Endothelial cell of umbilical vein (primary cell): Measurements from ENCODE around the gene ELF4. TPM values are rescaled to one million over a fixed set of nuclear protein-coding genes. Genes with fewer than 3 reads are reported as not detected.

Source experiments
- BruUV-seq: library from RNA; stranded (reverse); fragments of 400-500 nt; replicated peaks from 2 replicates; lab custom pipeline; 2021; lab: Mats Ljungman, UMichigan
- CTCF ChIA-PET: fragments of 300-600, 350-600 bp; sonication (Branson Sonifier 250); formaldehyde crosslinking; loops from one replicate; lab custom pipeline; 2021; ENCODE audit warnings: antibody characterized with exemption, inconsistent platforms; lab: Charles Lee
- POLR2A ChIA-PET: fragments of 300-600, 350-600 bp; sonication (Branson Sonifier 250); formaldehyde crosslinking; loops from one replicate; lab custom pipeline; 2021; ENCODE audit warnings: antibody characterized with exemption, inconsistent platforms; lab: Charles Lee
- DNase-seq: peaks from one replicate; pipeline ENCODE4 v3.0.0-alpha.2; 2011; ENCODE audit warnings: low read depth, low spot score
- FAIRE-seq: peaks from 2 replicates; lab custom pipeline; 2011; peaks lifted over from hg19 to GRCh38; lab: Jason Lieb, UNC
- H2AFZ ChIP-seq: 2 replicates; pipeline ENCODE4 v1.6.0; 2012; ENCODE audit warnings: low read depth, low read length, control low read depth, inconsistent platforms
- H3K27ac ChIP-seq: 2 replicates; pipeline ENCODE4 v1.5.1; 2011; ENCODE audit warnings: low read depth, mild to moderate bottlenecking, control low read depth, low read length, moderate library complexity; ENCODE audit not compliant: insufficient read depth
- H3K27me3 ChIP-seq, 2 experiments: 2 replicates each; pipeline versions ENCODE4 v1.6.0 to v1.6.1; 2011; ENCODE audit warnings: low read length in 2 of 2, mixed read lengths in 1 of 2; ENCODE audit not compliant: control insufficient read depth in 2 of 2, insufficient read depth in 2 of 2
- H3K36me3 ChIP-seq, 2 experiments: 2 replicates in 1 of 2; 3 replicates in 1 of 2; pipeline ENCODE4 v1.5.1; 2011; ENCODE audit warnings: low read length in 2 of 2, mild to moderate bottlenecking in 1 of 2, moderate library complexity in 1 of 2; ENCODE audit not compliant: control insufficient read depth in 2 of 2, insufficient read depth in 2 of 2; ENCODE audit errors: extremely low read depth in 1 of 2
- H3K4me1 ChIP-seq: 3 replicates; pipeline ENCODE4 v1.5.1; 2011; ENCODE audit warnings: mild to moderate bottlenecking, low read length; ENCODE audit not compliant: control insufficient read depth, insufficient read depth; ENCODE audit errors: extremely low read depth
- H3K4me2 ChIP-seq: 2 replicates; pipeline ENCODE4 v1.6.1; 2011; ENCODE audit warnings: low read length, control low read depth, mixed read lengths; ENCODE audit not compliant: insufficient read depth
- H3K4me3 ChIP-seq, 3 experiments: fragments of 200-600 bp in 1 of 3; sonication (generic), shearing (Covaris generic) in 1 of 3; replicated peaks in 1 of 3; 2 replicates each; pipeline ENCODE4 v1.5.1; 2011 to 2016; ENCODE audit warnings: control low read depth in 3 of 3, low read length in 3 of 3, mild to moderate bottlenecking in 2 of 3, inconsistent platforms in 1 of 3, low read depth in 1 of 3, moderate library complexity in 1 of 3; ENCODE audit not compliant: insufficient read depth in 1 of 3
- H3K79me2 ChIP-seq: 2 replicates; pipeline ENCODE4 v1.6.0; 2012; ENCODE audit warnings: low read length, inconsistent platforms; ENCODE audit not compliant: control insufficient read depth, insufficient read depth
- H3K9ac ChIP-seq: replicated peaks from 2 replicates; pipeline ENCODE3; 2011; ENCODE audit warnings: low read length, control low read depth; ENCODE audit not compliant: insufficient read depth; ENCODE audit errors: extremely low read depth
- H3K9me1 ChIP-seq: replicated peaks from 3 replicates; pipeline ENCODE4 v1.6.0; 2011; ENCODE audit warnings: mild to moderate bottlenecking, low read length; ENCODE audit not compliant: control insufficient read depth, insufficient read depth; ENCODE audit errors: extremely low read depth
- H3K9me3 ChIP-seq: replicated peaks from 2 replicates; pipeline ENCODE4 v1.5.1; 2012; ENCODE audit warnings: low read length, inconsistent platforms; ENCODE audit not compliant: control insufficient read depth, insufficient read depth
- H4K20me1 ChIP-seq: replicated peaks from 2 replicates; pipeline ENCODE3; 2011; ENCODE audit warnings: mild to moderate bottlenecking, low read length; ENCODE audit not compliant: control insufficient read depth, insufficient read depth; ENCODE audit errors: extremely low read depth
- EZH2 ChIP-seq: IDR thresholded peaks from 2 replicates; pipeline ENCODE4 v1.6.1; 2012; ENCODE audit warnings: borderline replicate concordance, low read depth, mild to moderate bottlenecking, moderate library complexity, low read length, inconsistent platforms; ENCODE audit not compliant: severe bottlenecking
- FOS ChIP-seq: IDR thresholded peaks from 2 replicates; pipeline ENCODE4 v1.6.1; 2011; ENCODE audit warnings: mild to moderate bottlenecking, low read length, moderate library complexity, borderline replicate concordance; ENCODE audit not compliant: insufficient read depth
- GATA2 ChIP-seq: IDR thresholded peaks from 2 replicates; pipeline ENCODE4 v1.7.0; 2011; ENCODE audit warnings: low read depth, mild to moderate bottlenecking, moderate library complexity, mixed read lengths, low read length; ENCODE audit not compliant: insufficient read length, insufficient read depth
- JUN ChIP-seq: IDR thresholded peaks from 2 replicates; pipeline ENCODE4 v1.6.1; 2011; ENCODE audit warnings: borderline replicate concordance, low read depth; ENCODE audit not compliant: insufficient read length, insufficient read depth
- MYC ChIP-seq: IDR thresholded peaks from one replicate; pipeline ENCODE4 v1.6.1; 2011; ENCODE audit warnings: mild to moderate bottlenecking, low read depth, low read length
- POLR2A ChIP-seq: IDR thresholded peaks from 2 replicates; pipeline ENCODE4 v1.6.1; 2012; ENCODE audit warnings: low read depth, mild to moderate bottlenecking, control low read depth, low read length
- POLR2AphosphoS5 ChIP-seq: IDR thresholded peaks from 2 replicates; pipeline ENCODE4 v1.6.1; 2012; ENCODE audit warnings: low read depth, mild to moderate bottlenecking, control low read depth, low read length, moderate library complexity; ENCODE audit not compliant: insufficient read depth
- dilution Hi-C: fragments of 300-500 bp; cut with MboI; formaldehyde crosslinking; loops from one replicate; pipeline ENCODE4 v1.15.0; 2019; ENCODE audit warnings: low sequenced_read_pairs; ENCODE audit not compliant: extremely low pct_ligation_motif_present
- intact Hi-C: fragments of 100-400 bp; cut with micrococcal nuclease; formaldehyde crosslinking; loops from one replicate; pipeline ENCODE4 v1.10.0; 2022
- polyA plus RNA-seq, 4 experiments: library from polyadenylated mRNA; depleted of rRNA in 3 of 4; stranded (reverse) in 3 of 4; unstranded in 1 of 4; fragments of >200 nt; gene quantifications; 2 replicates each; pipeline versions ENCODE4 v1.2.1 to v1.2.3, GENCODE V29; 2011 to 2012; ENCODE audit warnings: missing spikeins in 1 of 4
- total RNA-seq: library from RNA; stranded (reverse); gene quantifications from 2 replicates; pipeline ENCODE4 v1.2.3, GENCODE V29; 2021
- TF ChIP-seq, protein P1 (sequence below), 2 donors: IDR thresholded peaks; 1 replicate in 1 of 2; 2 replicates in 1 of 2; pipeline ENCODE4 v1.5.1; 2011; ENCODE audit warnings: low read length in 2 of 2, mild to moderate bottlenecking in 2 of 2, moderate library complexity in 2 of 2, control low read depth in 1 of 2, inconsistent platforms in 1 of 2, low read depth in 1 of 2; ENCODE audit not compliant: insufficient read depth in 1 of 2; ENCODE audit errors: extremely low read depth in 1 of 2
- TF ChIP-seq, protein P2 (sequence below): IDR thresholded peaks from 2 replicates; pipeline ENCODE4 v1.6.1; 2011; ENCODE audit not compliant: insufficient read depth, insufficient read length

Gene ELF4
- total and polyA plus RNA-seq, 2 donors (not counting 3 experiments of a cell fraction or from before 2014, with no cell fraction given) = 31.9 to 33.4 TPM

DNA sequence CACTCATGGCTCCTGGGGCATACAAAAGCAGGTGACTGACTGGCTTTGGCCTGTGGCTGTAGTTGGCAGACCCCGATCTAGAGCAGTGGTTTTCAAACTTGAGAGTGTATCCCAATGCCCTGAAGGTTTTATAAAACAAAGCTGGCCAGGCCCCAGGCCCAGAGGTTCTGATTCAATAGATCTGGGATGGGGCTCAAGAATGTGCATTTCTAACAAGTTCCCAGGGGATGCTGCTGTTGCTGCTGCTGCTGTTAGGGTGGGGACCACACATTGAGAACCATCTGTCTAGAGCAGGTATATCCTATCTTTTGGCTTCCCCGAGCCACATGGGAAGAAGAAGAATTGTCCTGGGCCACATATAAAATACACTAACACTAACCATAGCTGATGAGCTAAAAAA lies 48.0 kb upstream of the ELF4 start:
- Histone ChIP-seq H3K9ac (no peak overlapping the region), H3K9me3 (no peaks in the 10 kb centered on the region), H2AFZ (no peak overlapping the region), H3K79me2 (no peaks in the 10 kb centered on the region), H3K36me3 (no peaks in the 10 kb centered on the region), H3K27me3 (no peaks in the 10 kb centered on the region), H3K4me1 (no peaks in the 10 kb centered on the region), H3K27ac (no peak overlapping the region), H3K9me1 (no peaks in the 10 kb centered on the region), H3K4me2 (no peak overlapping the region), H4K20me1 (no peaks in the 10 kb centered on the region), H3K4me3 (no peak overlapping the region)
- dilution Hi-C loops = no loop called here
- TF ChIP-seq EZH2 (no peak), GATA2 (no peak), JUN (no peak), FOS (no peak), POLR2AphosphoS5 (no peak), MYC (no peak), POLR2A (no peak)
- TF ChIP-seq, protein P1, sequence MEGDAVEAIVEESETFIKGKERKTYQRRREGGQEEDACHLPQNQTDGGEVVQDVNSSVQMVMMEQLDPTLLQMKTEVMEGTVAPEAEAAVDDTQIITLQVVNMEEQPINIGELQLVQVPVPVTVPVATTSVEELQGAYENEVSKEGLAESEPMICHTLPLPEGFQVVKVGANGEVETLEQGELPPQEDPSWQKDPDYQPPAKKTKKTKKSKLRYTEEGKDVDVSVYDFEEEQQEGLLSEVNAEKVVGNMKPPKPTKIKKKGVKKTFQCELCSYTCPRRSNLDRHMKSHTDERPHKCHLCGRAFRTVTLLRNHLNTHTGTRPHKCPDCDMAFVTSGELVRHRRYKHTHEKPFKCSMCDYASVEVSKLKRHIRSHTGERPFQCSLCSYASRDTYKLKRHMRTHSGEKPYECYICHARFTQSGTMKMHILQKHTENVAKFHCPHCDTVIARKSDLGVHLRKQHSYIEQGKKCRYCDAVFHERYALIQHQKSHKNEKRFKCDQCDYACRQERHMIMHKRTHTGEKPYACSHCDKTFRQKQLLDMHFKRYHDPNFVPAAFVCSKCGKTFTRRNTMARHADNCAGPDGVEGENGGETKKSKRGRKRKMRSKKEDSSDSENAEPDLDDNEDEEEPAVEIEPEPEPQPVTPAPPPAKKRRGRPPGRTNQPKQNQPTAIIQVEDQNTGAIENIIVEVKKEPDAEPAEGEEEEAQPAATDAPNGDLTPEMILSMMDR (IDR thresholded peaks at IDR 0.05; ENCODE audit: extremely low read depth in 1 of 2, insufficient read depth in 1 of 2, low read depth in 1 of 2, low read length in 2 of 2) = no peak
- TF ChIP-seq, protein P2, sequence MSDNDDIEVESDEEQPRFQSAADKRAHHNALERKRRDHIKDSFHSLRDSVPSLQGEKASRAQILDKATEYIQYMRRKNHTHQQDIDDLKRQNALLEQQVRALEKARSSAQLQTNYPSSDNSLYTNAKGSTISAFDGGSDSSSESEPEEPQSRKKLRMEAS = no peak
- CTCF ChIA-PET = no interaction called here
- no peak for FAIRE-seq
- BruUV-seq = no TSS peak
- DNase-seq = no peak
- intact Hi-C loops = no loop called here
- POLR2A ChIA-PET = no interaction called here
